SK-N-DZ (cell line): ENCODE results near the gene GPD1L.
A peak's percentile ranks its signal among the peaks of the same experiment; 100 is the strongest.
"Not testable (repeated sequence)": the region's sequence is repeated elsewhere in the genome, so short reads cannot be mapped to it uniquely, and the experiment has no call there.

Experiments
- DNase-seq: peaks from one replicate; pipeline ENCODE4 v3.0.0-alpha.2; 2015; ENCODE audit warnings: low spot score

GPD1L gene

DNA sequence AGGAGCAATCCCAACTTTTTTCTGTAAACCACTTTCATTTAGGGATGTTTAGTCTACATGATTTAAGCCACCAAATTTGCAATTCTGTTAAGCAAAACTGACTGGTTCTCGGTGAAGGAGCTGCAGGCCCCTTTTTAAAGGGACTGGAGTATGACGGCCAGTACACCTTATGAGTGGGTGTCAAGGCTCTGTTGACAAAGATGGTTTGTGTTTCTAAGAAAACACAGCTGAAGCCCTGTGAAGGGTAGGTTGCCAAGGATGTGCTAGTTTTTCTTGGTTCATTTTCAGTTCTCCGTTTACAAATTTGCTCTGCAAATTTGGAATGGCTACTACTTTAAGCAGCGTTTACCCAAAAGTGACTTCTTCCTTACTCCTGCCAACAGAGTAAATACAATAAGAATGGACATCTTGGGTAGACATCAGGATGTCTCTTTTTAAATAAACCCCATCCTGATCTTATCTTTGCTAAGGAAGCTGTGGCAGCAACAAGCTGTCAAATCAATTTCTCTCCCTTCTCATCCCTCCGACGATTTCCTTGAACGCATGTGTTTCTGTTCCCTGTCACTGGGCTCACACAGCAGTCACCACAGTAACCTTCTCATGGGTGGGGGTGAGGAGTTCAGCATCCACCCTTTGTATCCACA lies 73.8 kb downstream of the GPD1L start:
- DNase-seq = peak; percentile 64

DNA sequence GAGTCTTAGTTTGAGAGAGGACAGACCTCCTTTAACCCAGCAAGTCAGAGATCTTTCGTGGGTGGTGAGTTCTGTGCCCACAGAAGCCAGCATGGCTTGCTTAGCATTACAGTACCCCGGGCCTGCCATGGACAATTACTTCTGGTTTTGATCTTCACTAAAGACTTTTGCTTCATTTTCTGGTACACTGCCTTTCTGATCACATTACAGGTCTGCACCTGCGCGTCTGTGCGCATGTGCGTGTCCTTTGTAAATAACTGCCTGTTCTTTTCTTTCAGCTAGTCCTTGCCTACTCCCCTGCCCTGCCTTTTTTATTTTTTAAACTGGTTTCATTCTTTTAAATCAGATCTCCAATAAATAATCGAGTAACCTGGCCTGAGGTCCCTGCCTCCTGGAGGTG lies 74.9 kb downstream of the GPD1L start:
- peak; percentile 74 for DNase-seq

DNA sequence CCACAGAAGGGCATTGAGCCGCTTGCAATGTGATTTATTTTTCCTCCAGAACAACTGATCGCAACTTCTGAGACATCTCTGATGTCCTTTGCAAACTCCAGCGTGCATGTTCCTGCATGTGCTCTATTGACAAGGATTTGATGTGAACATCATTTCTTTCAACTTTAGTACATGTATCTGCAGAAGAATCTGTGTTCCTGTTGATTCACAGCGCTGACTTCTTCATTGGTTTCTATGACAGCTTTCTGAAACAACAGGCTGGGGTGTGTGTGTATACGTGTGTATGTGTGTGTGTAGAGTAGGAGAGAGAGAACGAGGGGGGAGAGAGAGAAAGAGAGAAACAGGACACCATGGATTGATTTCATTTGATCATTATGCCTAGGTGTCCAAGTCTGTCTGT lies 75.4 kb downstream of the GPD1L start:
- DNase-seq = no peak

DNA sequence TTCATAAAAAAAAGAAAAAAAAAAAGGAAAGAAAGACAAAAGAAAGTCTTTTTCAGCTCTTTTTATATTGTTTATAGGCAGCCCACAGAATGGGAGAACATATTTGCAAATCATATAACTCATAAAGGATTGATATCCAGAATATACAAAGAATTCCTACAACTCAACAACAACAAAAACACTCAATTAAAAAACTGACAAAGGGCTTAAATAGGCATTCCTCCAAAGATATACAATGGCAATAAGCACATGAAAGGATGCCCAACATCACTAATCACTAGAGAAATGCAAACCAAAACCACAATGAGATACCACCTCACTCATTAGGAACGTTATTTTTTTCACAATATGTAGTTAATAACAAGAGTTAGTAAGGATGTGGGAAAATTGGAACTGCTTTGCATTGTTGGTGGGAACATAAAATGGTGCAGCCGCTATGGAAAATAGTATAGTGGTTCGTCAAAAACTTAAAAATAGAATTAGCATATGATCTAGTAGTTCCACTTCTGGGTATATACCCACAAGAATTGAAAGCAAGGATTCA lies 77.8 kb downstream of the GPD1L start:
- no peak for DNase-seq

DNA sequence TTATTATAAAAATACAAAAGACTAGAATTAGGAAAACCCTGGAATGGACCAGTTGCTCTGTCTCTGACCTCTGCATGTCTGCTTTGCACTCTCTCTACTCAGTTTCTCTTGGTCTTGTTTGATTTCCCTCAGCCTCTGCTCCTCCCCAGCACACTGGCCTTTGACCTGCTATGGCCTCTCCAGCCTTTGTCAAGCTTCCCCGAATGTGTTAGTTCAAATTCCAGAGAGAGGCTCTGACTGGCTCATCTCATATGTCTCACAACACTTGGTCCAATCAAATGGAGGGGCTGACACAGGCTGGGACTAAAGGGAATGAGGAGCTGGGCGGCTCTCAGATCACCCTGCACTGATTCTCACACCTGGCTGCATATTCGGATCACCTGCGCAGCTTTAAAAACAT lies 79.7 kb downstream of the GPD1L start:
- no peak for DNase-seq

DNA sequence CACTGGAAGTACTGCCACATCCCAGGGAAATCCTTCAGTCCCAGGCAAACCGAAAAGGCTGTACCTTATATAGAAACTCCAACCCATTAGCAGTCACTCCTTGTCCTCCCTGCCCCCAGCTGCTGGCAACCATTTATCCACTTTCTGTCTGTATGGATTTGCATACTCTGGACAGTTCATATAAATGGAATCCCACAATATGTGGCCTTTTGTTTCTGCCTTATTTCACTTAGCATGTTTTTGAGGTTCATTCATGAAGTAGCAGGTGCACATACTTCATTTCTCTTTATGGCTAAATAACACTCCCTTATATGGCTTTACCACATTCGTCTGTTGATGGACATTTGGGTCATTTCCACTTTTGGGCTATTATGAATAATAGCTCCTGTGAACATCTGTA lies 80.5 kb downstream of the GPD1L start:
- no peak for DNase-seq

DNA sequence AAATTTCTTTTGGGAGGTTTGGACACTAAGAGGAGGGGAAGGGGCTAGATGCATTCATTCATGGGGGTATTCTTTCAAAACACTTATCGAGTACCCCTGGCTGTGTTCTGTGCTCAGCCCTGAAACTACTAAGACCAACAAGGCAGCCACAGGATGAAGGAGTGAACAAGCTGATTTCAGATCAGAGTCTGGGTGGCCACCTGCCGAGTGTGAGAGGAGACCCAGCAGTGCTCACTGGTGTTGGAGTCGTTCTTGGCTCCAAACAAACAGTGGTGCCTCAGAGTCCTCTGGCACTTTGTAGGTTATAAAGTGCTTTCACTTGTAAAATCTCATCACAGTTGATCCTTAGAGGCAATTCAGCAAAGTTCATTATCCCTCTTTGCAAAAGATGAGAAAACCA lies 83.3 kb downstream of the GPD1L start:
- DNase-seq = no peak

DNA sequence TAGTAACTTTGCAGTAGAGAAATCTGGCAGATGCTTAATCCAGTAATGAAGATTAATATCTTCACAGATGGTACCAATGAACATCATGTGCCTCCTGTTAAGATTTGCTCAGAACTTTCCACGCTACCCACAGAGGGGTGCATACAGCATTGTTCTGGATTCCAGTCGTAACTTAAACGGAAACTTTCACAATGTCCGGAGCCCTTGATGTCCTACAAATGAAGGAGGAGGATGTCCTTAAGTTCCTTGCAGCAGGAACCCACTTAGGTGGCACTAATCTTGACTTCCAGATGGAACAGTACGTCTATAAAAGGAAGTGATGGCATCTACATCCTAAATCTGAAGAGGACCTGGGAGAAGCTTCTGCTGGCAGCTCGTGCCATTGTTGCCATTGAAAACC lies 84.1 kb downstream of the GPD1L start:
- DNase-seq = not testable (repeated sequence)

DNA sequence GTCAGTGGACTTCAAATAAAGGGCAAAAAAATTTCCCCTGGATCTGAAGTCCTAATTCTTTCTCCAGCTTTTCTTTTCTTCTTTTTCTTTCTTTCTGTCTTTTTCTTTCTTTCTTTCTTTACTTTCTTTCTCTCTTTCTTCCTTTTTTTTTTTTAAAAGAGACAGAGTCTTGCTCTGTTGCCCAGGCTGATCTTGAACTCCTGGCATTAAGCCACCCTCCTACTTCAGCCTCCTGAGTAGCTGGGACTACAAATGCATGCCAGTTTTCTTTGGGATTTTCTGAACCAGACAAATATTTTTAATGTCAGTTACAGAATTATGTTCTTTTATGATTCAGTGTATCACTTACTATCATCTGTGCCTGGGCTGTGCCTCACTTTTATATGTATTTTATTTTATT lies 86.7 kb downstream of the GPD1L start:
- DNase-seq = no peak

DNA sequence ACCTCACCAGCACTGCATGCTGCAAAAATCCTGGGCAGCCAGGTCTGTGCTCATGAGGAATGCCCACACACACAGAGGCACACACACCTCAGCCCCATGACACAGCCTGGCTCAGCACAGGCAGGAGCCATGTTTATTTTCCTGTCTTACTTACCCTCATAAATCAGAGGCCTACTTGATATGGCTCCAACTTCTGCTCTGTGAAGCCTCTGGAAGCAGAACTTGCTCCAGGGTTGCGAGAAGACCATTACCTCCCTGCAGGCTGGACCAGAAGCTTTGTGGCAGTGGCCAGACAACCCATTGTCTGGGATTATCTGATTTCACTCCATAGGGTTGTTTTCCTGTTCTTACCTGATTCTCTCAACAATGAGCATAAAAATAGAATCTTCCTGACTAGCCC lies 88.2 kb downstream of the GPD1L start:
- DNase-seq = no peak

DNA sequence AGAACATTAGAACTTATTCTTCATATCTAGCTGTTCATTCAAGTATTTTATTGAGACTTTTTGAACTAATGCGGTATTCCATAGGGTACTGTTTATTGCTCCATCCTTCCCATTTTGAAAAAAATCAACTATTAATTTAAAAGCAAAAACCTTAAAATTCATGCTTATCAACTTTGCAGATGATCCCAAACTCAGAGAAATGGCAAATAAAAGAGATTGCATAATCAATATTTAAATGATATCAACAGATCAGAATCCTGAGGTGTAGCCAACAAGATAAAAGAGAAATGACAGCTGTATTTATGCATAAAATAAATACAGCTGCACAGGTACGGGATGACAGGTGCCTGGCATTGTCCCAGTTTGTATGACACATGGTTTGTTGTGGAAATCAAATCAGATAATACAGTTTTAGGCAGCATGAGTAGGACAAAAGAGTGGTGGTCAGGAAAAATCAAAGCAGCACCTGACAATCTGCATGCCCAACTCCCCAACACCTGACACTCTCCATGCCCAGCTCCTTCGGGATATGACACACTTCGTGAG lies 89.6 kb downstream of the GPD1L start:
- DNase-seq = no peak

DNA sequence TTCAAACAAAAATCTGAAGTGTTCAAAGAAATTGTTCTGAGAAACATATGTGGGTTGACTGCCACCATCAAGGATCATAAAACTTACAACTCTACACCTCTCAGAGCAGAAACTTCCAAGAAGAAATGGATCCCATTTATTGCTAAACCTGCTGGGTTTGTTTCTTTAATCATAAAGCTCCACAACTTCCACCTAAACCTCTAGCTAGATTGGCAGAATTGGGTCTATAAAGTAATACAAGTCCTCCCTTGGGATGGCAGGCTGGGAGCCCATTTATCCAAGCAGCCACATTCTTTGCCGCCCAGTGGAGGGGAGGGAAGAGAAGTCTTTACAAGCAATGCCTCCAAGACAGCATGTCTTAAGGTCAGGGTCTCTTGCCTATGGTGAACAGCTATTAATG lies 91.6 kb downstream of the GPD1L start:
- DNase-seq = no peak

DNA sequence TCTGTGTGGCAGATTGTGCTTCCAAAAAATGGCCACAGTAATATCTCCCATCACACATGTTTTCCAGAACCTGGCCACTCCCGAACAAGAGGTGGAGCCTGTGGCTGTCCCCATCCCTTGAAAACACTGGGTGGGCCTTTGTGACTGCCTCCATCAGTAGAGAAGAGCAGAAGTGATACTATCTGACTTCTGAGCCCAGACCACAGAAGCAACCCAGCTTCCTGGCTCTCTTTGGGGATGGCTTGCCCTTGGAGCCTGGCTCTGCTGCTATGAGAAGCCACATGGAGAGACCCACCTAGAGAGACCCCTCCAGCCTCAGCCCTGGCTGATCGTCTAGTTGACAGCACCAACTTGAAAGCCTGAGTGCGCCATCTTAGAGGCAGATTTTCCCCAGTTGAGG lies 92.3 kb downstream of the GPD1L start:
- DNase-seq = no peak

DNA sequence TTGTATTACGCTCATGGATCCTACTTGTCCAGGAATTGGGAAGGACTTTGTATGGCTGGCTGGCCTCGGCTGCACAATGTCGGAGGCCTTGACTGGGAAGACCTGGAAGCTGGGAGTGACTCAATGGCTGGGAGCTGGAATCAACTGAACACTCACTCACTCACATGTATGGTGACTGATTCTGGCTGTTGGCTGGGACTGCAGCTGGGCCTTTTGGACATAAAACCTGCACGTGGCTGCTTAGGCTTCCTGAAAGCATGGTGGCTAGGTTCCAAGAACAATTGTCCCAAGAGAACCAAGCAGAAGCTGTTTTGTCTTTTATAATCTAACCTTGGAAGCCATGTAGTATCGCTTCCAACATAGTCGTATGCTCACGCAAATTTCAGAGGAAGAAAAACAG lies 94.1 kb downstream of the GPD1L start:
- DNase-seq = no peak

DNA sequence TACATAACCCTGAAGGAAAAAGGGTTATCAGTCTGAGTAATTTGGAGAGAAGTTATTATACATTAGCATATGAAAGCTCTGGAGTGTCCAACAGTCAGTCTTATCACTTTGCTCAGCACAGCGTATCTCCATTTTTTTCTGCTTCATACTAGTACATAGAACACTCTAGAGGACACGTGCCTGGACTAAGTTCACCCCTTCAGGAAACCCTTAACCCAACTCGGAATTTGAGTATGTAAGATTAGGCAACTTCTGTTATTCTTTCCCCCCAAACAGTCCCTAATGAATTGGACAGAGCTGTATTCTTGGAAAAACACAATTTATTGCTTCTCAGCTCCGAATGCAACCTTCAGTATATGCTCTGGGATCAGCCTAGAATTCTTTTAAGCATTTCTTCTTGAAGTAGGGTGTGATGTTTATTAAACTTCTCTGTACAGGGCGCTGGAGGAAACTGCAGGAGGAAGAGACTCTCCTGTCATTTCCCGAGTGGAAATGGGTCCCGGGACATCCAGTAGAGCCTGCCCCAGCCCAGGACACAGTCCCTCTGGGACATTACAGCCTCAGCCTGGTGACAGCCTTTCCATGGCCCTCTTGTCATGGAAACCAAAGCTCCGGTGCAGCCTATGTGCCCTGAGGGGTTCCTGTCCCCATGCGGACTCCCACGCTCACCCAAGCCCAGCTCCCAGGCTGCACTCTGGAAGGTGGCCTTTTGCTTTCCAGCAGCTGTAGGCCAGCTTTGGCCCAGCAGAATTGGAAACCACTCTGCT lies 94.8 kb downstream of the GPD1L start:
- no peak for DNase-seq

DNA sequence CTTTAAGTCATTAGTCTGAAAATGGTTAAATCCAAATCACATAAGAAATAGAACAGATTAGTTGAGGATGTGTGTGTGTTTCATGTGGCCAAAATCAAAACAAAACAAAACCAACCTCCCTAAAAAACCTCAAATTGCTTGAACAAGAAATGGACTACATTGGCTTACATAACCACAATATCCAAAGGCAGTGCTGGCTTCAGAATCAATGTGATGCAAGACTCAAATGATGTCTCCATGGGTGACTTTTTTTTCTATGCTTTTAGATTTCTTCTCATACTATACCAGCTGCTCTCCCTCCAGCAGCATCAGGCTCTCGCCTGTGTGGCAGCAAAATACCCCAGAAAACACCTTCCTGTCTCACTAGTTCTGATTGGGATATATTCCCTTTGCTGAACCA lies 96.1 kb downstream of the GPD1L start:
- no peak for DNase-seq

DNA sequence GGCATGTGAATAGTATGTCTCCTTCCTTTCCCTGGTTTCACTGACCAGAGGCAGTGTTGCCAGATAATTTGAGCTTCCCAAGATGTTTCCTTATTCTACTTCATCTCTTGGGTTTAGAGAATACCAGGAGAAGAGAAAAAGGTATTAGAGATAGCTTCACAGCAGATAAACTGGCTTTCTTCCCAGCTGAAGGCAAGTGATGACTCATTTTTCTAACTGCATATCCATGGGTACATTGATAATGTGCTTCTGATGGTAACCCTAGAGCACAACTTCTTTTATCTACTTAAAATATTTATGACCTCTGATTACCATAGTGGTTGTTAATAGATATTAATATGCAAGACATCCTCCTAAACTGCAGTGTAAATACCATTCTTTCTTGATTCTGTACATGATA lies 97.4 kb downstream of the GPD1L start:
- DNase-seq = no peak

DNA sequence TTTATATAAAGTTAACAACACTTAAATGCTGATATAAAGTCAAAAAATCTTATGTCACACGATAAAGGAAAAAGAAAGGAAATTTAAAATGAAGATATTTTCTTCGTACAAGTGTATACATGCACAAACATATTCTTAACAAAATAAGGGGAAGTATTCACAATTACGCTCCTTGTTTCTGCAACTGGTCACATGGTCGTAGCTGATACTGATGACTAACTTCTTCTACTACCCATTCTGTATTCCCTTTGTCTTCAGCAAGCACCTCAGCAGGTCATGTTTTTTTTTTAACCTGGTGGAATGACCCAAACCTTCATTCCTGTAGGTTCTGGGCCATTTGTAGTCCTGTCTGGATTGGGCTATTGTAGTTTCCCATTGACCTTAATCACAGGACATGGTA lies 102.0 kb downstream of the GPD1L start:
- no peak for DNase-seq

DNA sequence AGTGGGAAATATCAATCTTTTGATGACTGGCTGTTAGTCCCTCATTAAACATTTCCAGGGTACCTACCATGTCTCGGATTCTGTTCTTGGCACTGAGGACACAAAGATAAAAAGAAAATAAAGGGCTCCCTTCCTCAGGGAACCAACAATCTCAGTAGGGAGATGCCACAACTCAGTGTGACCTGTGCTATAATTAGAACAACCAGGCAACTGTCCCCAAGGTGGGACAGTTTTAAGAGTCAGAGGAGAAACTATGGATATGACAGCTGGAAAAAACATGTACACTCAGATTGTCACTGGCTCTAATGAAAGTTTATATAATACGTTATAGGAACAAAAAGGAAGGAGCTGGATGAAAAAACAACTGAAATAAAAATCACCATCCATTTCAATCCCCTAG lies 108.8 kb downstream of the GPD1L start:
- no peak for DNase-seq

DNA sequence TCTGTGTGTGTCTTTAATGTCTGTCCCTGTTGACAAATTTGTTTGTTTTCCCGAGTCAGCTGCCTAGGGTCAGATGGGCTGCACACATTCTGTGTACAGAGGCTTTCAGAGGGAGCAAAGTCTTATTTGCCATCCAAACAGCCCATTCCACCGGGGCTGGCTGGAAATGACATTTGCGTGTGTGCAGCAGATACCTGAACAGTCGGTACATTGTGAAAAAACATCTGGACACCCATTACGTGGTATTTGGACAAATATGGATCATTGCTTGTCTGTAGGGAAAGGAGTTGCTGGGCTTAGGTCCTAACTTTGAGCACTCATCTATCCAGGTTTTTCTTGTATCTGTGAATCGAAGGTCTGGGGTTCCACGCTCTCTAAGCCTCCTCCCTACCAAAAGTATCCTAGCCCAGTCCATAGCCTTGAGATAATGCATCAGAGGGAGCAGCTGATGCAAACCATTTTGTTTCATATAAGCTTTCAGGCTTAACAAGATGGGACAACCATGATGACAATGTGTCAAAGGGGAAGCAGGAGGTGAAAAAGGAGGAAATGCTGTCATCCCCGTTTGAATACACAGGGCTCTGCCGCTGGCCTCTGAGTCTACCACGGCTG lies 109.9 kb downstream of the GPD1L start:
- DNase-seq = no peak

DNA sequence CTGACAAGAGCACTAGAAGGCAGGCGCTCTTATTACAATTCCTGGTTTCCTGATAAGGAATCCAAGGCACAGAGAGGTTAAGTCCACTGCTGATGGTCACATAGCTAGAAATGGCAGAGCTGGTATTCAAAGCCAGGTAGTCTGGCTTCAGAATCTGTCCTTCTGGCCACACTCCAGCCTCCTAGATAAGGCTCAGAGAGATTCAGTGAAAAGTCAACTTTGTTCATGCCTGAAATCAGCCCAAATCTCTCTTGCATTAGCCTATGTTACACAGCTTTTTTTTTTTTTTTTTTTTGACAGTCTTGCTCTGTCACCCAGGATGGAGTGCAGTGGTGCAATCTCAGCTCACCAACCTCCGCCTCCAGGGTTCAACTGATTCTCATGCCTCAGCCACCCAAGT lies 110.9 kb downstream of the GPD1L start:
- DNase-seq = no peak
